ENCODE measurements around the gene ITIH3. TPM values are rescaled to one million over a fixed set of nuclear protein-coding genes. Genes with fewer than 3 reads are reported as not detected.

Gene ITIH3
- total and polyA plus RNA-seq, 2 donors: 0.24 to 4.8 TPM

GRCh38 chr3:52786330-52787215 lies 8.0 kb upstream of the ITIH3 start:
- Histone ChIP-seq H3K4me1 (ENCODE audit: control insufficient read depth in 2 of 2, insufficient read depth in 2 of 2, low read length in 2 of 2) (peaks cover 0 to 5% of the 10 kb centered on the region in 2 donors), H3K27ac (ENCODE audit: low read depth in 1 of 2, low read length in 1 of 2) (no peak overlapping the region), H3K36me3 (ENCODE audit: control insufficient read depth in 2 of 2, insufficient read depth in 2 of 2, low read length in 1 of 2) (no peaks in the 10 kb centered on the region), H3K27me3 (ENCODE audit: control insufficient read depth in 2 of 2, insufficient read depth in 1 of 2, low read length in 1 of 2) (no peaks in the 10 kb centered on the region), H3K4me3 (ENCODE audit: low read length in 2 of 2) (no peak overlapping the region), H3K9me3 (ENCODE audit: control insufficient read depth in 2 of 2, insufficient read depth in 1 of 2, low read length in 1 of 2) (no peaks in the 10 kb centered on the region)
- WGBS: 96% methylated on average over 19 of the region's 19 CpGs
- no peak for DNase-seq (ENCODE audit: low read depth in 6 of 9, low spot score in 9 of 9)

DNA sequence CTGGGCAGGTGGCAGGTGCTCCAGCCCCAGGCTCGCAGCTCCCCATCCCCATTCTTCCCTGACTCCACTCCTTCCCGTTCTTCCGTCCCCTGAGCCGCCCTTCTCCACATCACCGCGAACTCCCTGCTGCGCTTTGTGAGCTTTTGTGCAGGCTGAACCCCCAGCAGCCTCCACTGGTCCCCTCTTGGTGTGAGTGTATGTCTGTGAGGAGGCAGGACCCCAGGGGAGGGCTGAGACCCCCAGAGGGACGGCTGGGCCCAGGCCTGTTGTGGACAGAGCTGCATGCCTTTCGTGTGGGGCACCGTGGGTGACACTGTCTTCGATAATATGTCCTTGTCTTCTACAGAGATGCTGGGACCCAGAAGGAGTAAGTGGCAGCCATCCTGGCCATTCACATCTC lies 7.3 kb upstream of the ITIH3 start:
- no peaks in the 10 kb centered on the region for H3K36me3 ChIP-seq (ENCODE audit: control insufficient read depth in 2 of 2, insufficient read depth in 2 of 2, low read length in 1 of 2)
- 93% methylated on average over 11 of the region's 11 CpGs for WGBS
- H3K27ac ChIP-seq (ENCODE audit: low read depth in 1 of 2, low read length in 1 of 2): no peak overlapping the region
- no peaks in the 10 kb centered on the region for H3K9me3 ChIP-seq (ENCODE audit: control insufficient read depth in 2 of 2, insufficient read depth in 1 of 2, low read length in 1 of 2)
- H3K4me3 ChIP-seq (ENCODE audit: low read length in 2 of 2): no peak overlapping the region
- H3K4me1 ChIP-seq (ENCODE audit: control insufficient read depth in 2 of 2, insufficient read depth in 2 of 2, low read length in 2 of 2): peaks cover 0 to 2% of the 10 kb centered on the region in 2 donors
- H3K27me3 ChIP-seq (ENCODE audit: control insufficient read depth in 2 of 2, insufficient read depth in 1 of 2, low read length in 1 of 2): no peaks in the 10 kb centered on the region
- DNase-seq (ENCODE audit: low read depth in 6 of 9, low spot score in 9 of 9): no peak

DNA sequence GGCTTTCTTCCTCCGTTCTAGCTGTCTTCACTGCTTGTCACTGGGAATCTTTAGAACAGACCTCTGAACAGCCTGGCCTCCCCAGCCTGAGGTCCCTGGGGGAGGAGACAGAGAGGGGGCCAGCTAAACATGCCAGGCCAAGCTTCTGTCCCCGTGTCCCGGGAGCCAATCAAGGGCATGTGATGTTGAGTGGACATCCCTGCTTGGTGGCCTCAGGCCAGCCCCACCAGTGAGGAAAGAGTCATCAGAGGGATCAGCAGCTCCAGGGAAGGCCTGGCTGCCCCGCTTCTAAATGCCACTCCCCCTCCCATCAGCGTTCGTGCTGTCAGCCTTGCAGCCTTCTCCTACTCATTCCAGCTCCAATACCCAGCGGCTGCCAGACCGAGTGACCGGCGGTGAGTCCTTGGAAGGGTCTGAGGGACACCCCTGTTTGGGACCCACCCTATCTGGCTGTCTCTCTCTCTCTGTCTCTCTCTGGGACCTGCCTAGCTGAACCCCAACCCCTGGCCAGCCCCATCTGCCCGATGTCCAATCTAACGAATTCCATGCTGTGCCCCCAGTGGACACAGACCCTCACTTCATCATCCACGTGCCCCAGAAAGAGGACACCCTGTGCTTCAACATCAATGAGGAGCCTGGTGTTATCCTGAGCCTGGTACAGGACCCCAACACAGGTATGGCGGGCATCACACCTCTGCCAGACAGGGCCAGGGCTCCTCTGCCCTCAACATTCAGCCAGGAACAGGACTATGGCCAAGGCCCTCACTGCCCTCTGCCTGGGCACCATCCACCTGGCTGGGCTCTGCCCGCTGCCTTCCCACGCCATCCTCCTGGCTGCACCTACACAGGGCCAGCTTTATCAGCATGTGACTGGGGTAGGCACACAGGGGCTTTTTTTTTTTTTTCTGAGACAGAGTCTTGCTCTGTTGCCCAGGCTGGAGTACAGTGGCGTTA lies 6.6 kb upstream of the ITIH3 start:
- Histone ChIP-seq H3K9me3 (ENCODE audit: control insufficient read depth in 2 of 2, insufficient read depth in 1 of 2, low read length in 1 of 2) (no peaks in the 10 kb centered on the region), H3K36me3 (ENCODE audit: control insufficient read depth in 2 of 2, insufficient read depth in 2 of 2, low read length in 1 of 2) (no peaks in the 10 kb centered on the region), H3K27ac (ENCODE audit: low read depth in 1 of 2, low read length in 1 of 2) (no peak overlapping the region), H3K4me3 (ENCODE audit: low read length in 2 of 2) (no peak overlapping the region), H3K4me1 (ENCODE audit: control insufficient read depth in 2 of 2, insufficient read depth in 2 of 2, low read length in 2 of 2) (peaks cover 0 to 4% of the 10 kb centered on the region in 2 donors), H3K27me3 (ENCODE audit: control insufficient read depth in 2 of 2, insufficient read depth in 1 of 2, low read length in 1 of 2) (no peaks in the 10 kb centered on the region)
- no peak for DNase-seq (ENCODE audit: low read depth in 6 of 9, low spot score in 9 of 9)
- WGBS: 92% methylated on average over 17 of the region's 17 CpGs

DNA sequence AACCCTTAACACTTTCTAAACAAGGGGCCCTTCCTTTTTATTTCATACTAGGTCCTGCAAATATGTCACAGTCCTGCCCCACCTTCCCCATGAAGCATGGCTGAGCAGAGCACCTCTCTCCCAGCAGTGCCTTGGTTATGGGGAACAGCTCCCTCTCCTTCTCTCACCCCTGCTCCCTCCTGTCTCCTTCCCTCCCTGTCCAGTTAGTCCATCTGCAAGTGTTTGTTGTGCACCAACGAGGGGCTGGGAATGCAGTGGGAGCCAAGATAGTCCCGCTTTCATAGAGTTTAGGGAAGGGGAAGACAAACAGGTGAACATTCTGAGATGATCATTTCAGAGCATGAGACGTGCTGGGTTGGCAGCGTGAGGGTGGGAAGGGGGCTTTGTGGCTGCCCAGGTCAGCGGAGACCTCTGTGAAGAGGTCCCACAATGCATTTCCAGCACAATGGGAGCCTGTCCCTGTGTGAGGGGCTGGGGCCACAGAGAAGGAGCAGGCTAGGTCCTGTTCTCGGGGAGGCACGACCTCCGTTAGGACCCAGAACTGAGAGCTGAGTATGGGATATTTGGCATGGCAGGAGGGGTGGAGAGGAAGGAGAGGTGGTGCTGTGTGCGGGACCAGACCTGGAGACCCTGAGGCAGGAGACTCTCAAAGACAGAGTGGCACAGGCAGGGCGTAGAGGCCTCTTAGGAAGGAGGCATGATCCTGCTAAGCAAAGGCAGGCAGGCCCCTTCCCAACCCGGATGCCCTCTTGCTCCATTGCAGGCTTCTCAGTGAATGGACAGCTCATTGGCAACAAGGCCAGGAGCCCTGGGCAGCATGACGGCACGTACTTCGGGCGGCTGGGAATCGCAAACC lies 5.5 kb upstream of the ITIH3 start:
- DNase-seq (ENCODE audit: low read depth in 6 of 9, low spot score in 9 of 9): no peak
- H3K4me3 ChIP-seq (ENCODE audit: low read length in 2 of 2): no peak overlapping the region
- no peaks in the 10 kb centered on the region for H3K27me3 ChIP-seq (ENCODE audit: control insufficient read depth in 2 of 2, insufficient read depth in 1 of 2, low read length in 1 of 2)
- no peak overlapping the region for H3K27ac ChIP-seq (ENCODE audit: low read depth in 1 of 2, low read length in 1 of 2)
- H3K4me1 ChIP-seq (ENCODE audit: control insufficient read depth in 2 of 2, insufficient read depth in 2 of 2, low read length in 2 of 2): peaks cover 0 to 4% of the 10 kb centered on the region in 2 donors
- WGBS: 94% methylated on average over 16 of the region's 16 CpGs
- no peaks in the 10 kb centered on the region for H3K9me3 ChIP-seq (ENCODE audit: control insufficient read depth in 2 of 2, insufficient read depth in 1 of 2, low read length in 1 of 2)
- no peaks in the 10 kb centered on the region for H3K36me3 ChIP-seq (ENCODE audit: control insufficient read depth in 2 of 2, insufficient read depth in 2 of 2, low read length in 1 of 2)

- no peaks in the 10 kb centered on the region for H3K9me3 ChIP-seq (ENCODE audit: control insufficient read depth in 2 of 2, insufficient read depth in 1 of 2, low read length in 1 of 2)
- no peak overlapping the region for H3K27ac ChIP-seq (ENCODE audit: low read depth in 1 of 2, low read length in 1 of 2)
- H3K36me3 ChIP-seq (ENCODE audit: control insufficient read depth in 2 of 2, insufficient read depth in 2 of 2, low read length in 1 of 2): no peaks in the 10 kb centered on the region
- no peak for DNase-seq (ENCODE audit: low read depth in 6 of 9, low spot score in 9 of 9)
- H3K27me3 ChIP-seq (ENCODE audit: control insufficient read depth in 2 of 2, insufficient read depth in 1 of 2, low read length in 1 of 2): no peaks in the 10 kb centered on the region
- peaks cover 0 to 4% of the 10 kb centered on the region in 2 donors for H3K4me1 ChIP-seq (ENCODE audit: control insufficient read depth in 2 of 2, insufficient read depth in 2 of 2, low read length in 2 of 2)
- WGBS: 97% methylated on average over 6 of the region's 6 CpGs
- H3K4me3 ChIP-seq (ENCODE audit: low read length in 2 of 2): no peak overlapping the region
Measured at GRCh38 chr3:52789746-52790040, 4.9 kb upstream of the ITIH3 start.

DNA sequence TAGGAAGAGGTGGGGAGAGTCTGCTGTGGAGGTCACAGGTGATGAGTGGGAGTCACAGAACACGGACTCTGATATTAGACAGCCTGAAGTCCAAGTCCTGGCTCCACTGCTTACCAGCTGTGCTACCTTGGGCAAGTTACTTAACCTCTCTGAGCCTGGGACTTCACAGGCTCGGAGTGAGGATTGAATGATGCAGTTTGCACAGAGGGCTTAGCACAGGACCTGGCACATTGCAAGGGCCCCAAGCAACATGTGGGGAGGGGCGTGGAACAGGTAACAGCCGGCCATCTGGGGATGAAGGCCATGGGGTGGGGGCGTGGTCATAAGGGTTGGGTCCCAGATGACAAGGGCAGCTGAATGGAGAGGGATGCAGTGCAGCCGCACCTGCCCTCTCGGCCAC lies 4.3 kb upstream of the ITIH3 start:
- 96% methylated on average over 7 of the region's 7 CpGs for WGBS
- H3K4me3 ChIP-seq (ENCODE audit: low read length in 2 of 2): no peak overlapping the region
- H3K4me1 ChIP-seq (ENCODE audit: control insufficient read depth in 2 of 2, insufficient read depth in 2 of 2, low read length in 2 of 2): peaks cover 0 to 8% of the 10 kb centered on the region in 2 donors
- H3K9me3 ChIP-seq (ENCODE audit: control insufficient read depth in 2 of 2, insufficient read depth in 1 of 2, low read length in 1 of 2): no peaks in the 10 kb centered on the region
- no peak for DNase-seq (ENCODE audit: low read depth in 6 of 9, low spot score in 9 of 9)
- H3K27ac ChIP-seq (ENCODE audit: low read depth in 1 of 2, low read length in 1 of 2): no peak overlapping the region
- H3K27me3 ChIP-seq (ENCODE audit: control insufficient read depth in 2 of 2, insufficient read depth in 1 of 2, low read length in 1 of 2): no peaks in the 10 kb centered on the region
- no peaks in the 10 kb centered on the region for H3K36me3 ChIP-seq (ENCODE audit: control insufficient read depth in 2 of 2, insufficient read depth in 2 of 2, low read length in 1 of 2)

GRCh38 chr3:52790741-52791140 lies 3.9 kb upstream of the ITIH3 start:
- H3K4me3 ChIP-seq (ENCODE audit: low read length in 2 of 2): no peak overlapping the region
- H3K27me3 ChIP-seq (ENCODE audit: control insufficient read depth in 2 of 2, insufficient read depth in 1 of 2, low read length in 1 of 2): no peaks in the 10 kb centered on the region
- no peaks in the 10 kb centered on the region for H3K36me3 ChIP-seq (ENCODE audit: control insufficient read depth in 2 of 2, insufficient read depth in 2 of 2, low read length in 1 of 2)
- no peak overlapping the region for H3K27ac ChIP-seq (ENCODE audit: low read depth in 1 of 2, low read length in 1 of 2)
- H3K9me3 ChIP-seq (ENCODE audit: control insufficient read depth in 2 of 2, insufficient read depth in 1 of 2, low read length in 1 of 2): no peaks in the 10 kb centered on the region
- DNase-seq (ENCODE audit: low read depth in 6 of 9, low spot score in 9 of 9): no peak
- H3K4me1 ChIP-seq (ENCODE audit: control insufficient read depth in 2 of 2, insufficient read depth in 2 of 2, low read length in 2 of 2): peaks cover 0 to 11% of the 10 kb centered on the region in 2 donors
- WGBS: 97% methylated on average over 13 of the region's 13 CpGs

GRCh38 chr3:52791366-52791765 lies 3.2 kb upstream of the ITIH3 start:
- Histone ChIP-seq H3K27ac (ENCODE audit: low read depth in 1 of 2, low read length in 1 of 2) (no peak overlapping the region), H3K4me1 (ENCODE audit: control insufficient read depth in 2 of 2, insufficient read depth in 2 of 2, low read length in 2 of 2) (peaks cover 0 to 14% of the 10 kb centered on the region in 2 donors), H3K9me3 (ENCODE audit: control insufficient read depth in 2 of 2, insufficient read depth in 1 of 2, low read length in 1 of 2) (no peaks in the 10 kb centered on the region), H3K27me3 (ENCODE audit: control insufficient read depth in 2 of 2, insufficient read depth in 1 of 2, low read length in 1 of 2) (no peaks in the 10 kb centered on the region), H3K36me3 (ENCODE audit: control insufficient read depth in 2 of 2, insufficient read depth in 2 of 2, low read length in 1 of 2) (no peaks in the 10 kb centered on the region), H3K4me3 (ENCODE audit: low read length in 2 of 2) (no peak overlapping the region)
- DNase-seq (ENCODE audit: low read depth in 6 of 9, low spot score in 9 of 9): no peak
- 88% methylated on average over 12 of the region's 12 CpGs for WGBS

All from thymus (tissue), 11 donors.